ENCODE measurements around the gene NBEAL1.
"Not testable (repeated sequence)": the region's sequence is repeated elsewhere in the genome, so short reads cannot be mapped to it uniquely, and the experiment has no call there.

NBEAL1 gene

DNA sequence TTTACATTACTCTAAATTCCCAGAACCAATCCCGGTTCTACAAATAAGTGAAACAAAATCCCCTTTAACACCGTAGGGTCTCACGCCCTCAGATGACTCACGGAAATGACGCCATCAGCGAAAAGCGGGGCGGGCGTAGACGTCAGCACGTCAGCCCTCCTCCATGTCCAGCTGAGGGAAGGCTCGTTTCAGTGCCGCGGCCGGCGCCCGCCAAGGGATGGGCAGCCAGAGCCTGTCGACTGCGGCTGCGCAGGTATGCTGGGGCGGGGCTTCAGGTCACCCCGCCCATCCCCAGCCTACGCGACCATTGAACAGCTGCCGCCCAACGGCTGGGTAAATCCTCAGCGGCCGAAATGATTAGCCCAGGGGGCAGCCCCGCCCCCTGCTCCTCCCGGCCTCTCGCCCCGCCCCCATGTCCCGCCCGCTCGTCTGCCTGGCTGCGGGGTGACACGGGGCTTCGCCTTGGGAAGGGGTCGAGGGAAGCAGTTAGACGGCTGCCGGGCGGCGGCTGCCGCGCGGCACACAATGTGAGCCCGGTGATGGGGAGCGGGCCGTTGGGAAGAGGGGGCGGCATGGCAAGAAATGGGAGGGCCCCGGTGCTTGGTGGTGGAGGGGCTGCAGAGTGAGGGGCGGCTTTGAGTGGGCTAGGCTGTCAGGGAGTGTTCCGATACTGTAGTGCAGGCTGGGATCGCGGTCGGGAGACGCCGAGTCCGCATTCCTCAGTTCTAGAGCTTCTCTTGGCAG is at the start of gene NBEAL1:
TSS of gene NBEAL1 (plus strand) at position 420 of the 744 bp plus-strand sequence. CDS start 1,510 bp downstream, outside the sequence.
- peak; percentile 95 for DNase-seq

DNA sequence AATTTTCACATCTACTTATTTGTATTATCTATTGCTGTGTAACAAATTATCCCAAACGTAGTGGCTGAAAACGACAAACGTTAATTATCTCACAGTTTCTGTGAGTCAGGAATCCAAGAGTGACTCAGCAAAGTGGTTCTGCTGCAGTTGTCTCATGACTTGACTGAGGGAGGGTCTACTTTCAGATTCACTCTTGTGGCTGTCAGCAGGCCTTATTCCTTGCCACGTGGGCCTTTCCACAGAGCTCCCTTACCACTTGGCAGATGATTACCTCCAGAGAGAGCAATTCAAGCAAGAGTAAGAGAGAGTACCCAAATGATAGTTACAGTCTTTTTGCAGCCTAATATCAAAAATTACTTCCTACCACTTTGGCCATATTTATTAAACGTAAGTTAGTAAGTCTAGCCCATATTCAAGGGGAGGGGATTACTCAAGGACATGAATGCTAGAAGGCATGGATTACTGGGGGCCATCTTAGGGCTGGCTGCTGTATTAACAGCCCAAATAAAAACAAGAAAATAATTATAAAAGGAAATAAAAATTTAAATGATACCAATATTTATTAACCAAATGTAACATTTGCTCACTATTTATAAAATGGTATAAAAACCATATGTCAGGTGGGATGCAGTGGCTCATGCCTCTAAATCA is 48.7 kb upstream of the NBEAL1 start:
- DNase-seq = peak; percentile 42

DNA sequence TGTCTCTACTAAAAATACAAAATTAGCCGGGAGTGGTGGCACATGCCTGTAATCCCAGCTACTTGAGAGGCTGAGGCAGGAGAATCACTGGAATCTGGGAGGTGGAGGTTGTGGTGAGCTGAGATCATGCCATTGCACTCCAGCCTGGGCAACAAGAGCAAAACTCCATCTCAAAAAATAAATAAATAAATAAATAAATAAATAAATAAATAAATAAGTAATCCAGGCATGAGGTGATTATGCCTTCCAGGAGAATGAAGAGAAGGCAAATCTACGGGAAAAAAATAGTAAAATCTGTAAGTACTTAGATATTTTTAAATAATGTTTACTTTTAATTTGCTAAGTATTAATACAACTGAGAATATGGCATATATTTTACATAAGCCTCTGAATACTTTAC is 45.3 kb upstream of the NBEAL1 start:
- DNase-seq = not testable (repeated sequence)

DNA sequence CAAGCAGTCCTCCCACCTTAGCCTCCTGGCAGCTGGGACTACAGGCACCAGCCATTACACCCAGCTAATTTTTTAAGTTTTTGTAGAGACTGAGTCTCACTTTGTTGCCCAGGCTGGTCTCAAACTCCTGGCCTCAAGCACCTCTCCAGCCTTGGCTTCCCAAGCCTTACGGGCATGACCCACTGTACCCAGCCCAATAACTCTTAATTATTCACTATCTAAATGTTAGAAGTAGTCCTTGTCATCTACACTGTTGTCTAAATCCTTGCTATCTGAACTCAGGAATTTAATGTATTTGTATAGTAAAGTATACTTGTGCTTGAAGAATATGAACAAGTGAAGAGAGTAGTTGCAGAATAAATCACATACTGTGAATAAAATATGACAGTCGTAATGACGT is 37.9 kb upstream of the NBEAL1 start:
- no peak for DNase-seq

DNA sequence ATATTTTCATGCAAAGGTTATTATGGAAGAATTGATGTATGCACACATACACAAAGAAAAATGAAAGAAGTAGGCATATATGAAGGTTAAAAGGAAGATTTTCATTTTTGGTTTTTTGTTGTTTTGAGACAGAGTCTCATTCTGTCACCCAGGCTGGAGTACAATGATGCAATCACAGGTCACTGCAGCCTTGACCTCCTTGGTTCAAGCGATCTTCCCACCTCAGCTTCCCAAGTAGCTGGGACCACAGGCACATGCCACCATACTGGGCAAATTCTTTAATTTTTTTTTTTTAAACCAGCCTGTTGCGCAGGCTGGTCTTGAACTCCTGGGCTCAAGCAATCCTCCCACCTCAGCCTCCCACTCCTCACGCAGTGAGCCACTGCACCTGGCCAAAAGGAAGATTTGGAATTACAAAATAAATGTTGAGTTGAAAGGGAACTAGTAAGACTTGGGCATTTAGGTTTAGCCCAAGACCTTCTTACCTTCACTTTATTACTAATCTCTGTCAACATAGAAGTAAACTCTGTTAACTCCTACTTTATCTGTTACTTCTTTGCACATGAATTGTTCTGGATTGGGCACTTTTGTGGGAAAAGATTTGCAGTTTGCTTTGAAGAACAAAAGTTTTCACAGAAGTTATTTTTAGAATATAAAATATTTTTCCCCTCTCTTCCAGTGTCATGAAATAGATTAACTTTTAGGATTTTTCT is 31.7 kb upstream of the NBEAL1 start:
- no peak for DNase-seq

DNA sequence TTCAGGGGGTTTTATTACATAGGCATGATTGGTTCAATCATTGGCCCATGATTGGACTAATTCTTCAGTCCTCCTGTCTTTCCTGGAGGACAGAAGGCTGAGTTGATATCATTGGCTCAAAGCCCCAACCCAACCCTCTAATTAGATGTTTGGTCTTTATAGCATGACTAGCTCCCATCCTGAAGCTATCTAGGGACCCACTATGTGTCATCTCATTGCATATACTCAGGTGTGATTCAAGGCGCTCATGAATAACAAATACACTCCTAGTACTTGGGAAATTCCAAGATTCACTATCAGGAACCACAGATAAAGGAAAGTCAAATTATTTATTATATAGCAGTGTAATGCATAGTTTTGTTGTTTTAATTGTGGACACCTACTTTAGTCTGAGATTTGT is 24.9 kb upstream of the NBEAL1 start:
- DNase-seq = no peak

DNA sequence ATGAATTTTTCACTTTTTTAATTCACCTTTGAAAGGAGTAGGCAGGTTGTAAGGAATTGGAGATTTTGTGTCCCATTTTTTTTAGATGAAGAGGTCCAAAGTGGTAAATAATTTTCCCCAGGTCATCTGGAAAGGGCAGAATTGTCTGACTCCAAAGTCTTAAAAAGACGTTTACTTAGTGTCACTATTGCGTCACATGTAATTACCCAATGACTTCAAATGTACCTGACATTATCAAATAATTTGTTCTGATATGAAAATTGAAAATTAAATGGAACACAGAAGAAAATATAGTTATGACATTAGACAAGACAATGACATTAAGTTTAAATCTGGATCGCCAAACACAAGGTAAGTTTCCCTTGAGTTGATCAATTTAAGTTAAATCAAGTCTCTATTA is 24.2 kb upstream of the NBEAL1 start:
- no peak for DNase-seq

DNA sequence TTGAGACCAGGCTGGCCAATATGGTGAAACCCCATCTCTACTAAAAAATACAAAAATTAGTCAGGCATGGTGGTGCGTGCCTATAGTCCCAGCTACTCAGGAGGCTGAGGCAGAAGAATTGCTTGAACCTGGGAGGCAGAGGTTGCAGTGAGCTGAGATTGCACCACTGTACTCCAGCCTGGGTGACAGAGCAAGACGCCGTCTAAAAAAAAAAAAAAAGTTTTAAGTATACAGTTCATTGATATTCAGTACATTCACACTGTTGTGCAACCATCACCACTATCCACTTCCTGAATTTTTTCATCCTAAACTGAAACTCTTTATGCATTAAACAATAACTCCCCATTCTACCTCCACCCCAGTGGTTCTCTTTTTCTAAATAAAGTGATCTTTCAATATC is 17.6 kb upstream of the NBEAL1 start:
- DNase-seq = not testable (repeated sequence)

DNA sequence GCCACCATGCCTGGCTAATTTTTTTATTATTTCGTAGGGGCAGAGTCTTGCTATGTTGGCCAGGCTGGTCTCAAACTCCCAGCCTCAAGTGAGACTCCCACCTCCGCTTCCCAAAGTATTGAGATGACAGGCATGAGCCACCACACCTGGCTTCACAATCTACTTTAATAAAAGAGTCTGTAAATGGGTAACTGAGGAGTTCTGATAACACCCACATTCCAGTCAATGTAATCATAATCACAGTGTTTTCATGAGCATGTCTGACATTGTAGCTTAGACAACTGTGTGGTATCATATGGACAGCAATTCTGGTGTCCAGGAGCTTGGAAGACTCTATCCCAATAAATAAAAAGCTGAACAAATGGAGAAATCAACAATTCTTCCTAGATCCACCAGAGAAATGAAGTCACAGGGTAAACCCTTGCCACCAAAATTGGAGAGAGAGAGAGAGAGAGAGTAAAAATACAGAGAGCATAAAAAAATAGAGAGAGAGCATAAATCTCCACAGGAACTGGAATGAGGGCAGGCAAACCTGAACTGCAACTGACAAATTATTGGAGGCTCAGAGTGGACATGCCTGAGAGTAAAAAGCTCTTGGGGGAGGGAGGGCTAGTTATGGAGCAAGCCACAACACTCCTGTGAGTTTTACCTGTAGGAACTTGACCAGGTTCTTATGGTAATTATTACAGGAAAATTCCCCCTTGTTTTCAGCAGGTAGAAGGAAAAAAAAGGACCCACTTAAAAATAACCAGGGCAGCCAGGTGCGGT is 12.4 kb upstream of the NBEAL1 start:
- DNase-seq = no peak

DNA sequence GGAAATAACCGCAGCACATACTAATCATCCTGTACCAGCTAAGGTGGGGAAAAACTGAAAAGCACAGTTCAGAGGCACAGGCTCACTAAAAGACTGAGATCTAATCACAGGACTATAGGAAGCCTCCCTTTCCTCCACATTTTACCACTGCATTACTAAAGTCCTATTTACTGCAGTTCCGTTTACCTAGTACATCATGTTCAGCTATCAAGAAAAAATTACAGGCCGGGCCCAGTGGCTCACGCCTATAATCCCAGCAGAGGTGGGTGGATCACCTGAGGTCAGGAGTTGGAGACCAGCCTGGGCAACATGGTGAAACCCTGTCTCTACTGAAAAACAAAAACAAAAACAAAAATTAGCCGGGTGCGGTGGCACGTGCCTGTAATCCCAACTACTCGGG is 11.0 kb upstream of the NBEAL1 start:
- DNase-seq = no peak

DNA sequence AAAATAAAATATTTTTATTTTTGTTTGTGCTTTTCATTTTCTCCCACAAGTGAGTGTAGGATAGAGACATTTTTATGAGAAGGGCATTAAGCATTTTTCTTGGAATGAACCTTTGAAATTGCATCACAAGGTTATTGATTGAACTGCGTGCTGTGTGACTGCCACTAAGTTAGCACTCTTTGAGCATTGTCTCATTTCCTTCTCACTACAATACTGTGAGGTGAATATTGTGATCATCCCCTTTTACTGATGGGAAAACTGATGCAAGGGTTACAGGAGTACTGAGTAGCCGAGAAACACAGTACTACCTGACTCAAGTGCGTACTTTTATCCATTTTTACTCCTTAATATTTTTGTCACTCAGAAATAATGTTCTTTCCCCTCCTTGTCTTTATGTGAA is 2.0 kb downstream of the NBEAL1 start:
- no peak for DNase-seq

DNA sequence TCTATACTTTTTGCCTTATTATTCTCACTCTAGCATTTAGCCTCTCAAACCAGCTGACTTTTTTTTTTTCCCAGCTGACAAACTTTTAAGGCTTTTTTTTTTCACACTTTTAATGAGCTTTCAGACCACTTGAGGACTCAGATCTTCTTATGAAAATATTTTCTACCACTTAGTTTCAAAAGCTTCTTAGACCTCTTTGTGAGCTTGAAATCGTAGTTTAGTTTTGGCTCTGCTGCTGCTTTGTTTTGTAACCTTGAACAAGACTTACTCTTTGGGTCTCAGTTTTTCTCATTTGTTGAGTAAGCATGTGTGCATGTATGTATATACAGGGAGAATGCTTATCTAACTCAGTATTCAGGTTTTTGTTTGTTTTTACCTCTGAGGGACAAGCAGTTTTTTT is 3.5 kb downstream of the NBEAL1 start:
- no peak for DNase-seq

DNA sequence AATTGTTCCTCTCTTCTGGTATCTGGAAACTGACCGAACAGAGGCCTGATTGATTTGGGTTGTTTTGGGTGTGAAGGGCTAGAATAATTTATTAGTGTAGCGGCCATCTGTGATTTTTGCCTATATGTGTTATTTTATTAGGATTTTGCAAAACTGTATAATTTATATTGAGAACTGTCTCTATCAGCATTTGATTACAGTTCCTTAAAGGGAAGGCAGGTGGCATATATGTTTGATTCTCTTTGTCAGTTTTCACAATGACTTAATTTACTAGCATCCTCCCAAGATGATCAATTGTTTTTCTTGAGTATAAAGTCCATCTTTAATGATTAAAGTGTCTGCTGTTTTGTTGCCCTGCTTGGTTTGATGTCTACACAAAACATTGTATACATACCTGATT is 4.5 kb downstream of the NBEAL1 start:
- DNase-seq = no peak

DNA sequence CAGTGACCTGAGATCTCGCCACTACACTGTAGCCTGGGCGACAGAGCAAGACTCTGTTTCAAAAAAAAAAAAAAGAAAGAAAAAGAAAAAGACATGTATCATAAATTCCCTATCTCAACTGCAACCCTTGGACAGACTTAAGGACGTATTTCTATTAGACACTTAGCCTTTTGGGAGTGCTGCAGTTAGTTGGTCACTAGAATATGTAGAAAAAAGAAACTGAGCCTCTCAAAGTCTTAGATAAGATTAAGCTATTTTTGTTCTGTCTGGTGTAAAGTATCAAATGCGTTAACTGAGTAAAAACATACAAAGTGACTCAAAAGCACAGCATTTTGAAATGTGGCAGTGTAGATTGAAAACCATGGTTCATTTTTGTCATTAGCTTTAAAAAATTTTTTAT is 7.3 kb downstream of the NBEAL1 start:
- DNase-seq = no peak

DNA sequence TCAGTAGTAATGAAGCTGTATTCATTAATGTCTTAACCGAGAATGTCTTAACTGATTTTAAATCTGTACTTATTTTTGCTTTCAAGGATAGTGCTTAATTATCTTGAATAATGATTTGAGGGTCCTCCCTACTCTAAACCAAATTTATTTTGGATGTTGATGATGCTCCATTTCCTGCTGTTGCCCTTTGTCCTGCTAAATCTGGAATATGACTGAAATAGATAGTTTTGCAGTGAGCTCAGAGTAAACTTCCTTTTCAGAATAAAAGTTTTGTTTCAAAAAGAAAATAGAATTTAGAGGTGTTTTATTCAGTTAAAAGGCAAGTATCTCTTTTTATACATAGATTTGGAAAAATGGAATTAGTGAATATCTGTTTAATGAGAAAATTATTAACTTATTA is 8.1 kb downstream of the NBEAL1 start:
- DNase-seq = no peak

DNA sequence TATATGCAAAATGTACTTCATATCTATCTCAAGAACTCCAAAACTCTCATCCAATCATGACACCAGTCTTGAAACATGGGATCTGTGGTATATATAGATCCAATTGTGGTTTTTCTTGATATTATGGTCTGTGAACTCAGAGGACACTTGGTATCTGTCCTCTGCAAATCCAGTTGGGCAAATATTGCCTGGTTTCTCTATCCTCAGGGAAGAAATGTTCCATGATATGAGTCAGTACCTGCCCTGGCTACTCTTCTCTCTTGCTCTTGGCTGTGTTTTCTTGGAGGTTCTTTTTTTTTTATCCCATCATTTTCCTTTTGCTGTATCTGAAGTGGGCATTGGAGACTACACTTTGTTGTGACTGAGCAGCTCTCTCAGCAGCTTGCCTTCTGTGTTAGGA is 10.9 kb downstream of the NBEAL1 start:
- DNase-seq = no peak

DNA sequence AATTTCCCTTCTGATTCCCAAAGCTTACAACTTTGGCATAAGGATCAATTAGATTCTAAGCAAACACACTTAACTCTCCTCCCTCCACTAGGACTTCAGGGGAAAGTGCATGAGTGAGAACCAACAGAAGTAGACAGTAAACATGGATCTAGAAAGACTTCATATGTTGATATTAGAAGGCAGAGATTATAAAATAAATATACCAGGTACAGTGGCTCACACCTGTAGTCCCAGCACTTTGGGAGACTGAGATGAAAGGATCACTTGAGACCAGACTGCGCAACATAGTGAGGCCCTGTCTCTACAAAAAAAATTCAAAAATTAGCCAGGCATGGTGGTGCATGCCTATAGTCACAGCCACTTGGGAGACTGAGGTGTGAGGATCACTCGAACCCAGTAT is 15.9 kb downstream of the NBEAL1 start:
- DNase-seq = no peak

DNA sequence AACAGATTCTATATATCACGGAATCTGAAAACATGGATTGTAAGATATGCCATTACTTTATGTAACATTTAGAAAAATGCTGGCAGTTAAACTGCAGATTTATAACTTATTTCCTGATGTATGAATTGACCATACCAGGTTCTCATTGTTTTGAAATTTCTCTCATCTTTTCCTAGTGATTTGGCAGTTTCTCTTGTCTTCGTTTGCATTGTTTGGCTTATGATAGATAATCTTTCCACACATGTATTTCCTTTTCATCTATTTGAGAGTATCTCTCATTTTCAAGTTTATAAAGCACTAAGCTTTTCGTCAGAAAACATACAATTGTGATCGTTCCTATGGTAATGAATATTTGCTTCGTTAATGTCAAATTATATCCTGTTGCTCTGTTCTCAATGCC is 16.3 kb downstream of the NBEAL1 start:
- DNase-seq = no peak

DNA sequence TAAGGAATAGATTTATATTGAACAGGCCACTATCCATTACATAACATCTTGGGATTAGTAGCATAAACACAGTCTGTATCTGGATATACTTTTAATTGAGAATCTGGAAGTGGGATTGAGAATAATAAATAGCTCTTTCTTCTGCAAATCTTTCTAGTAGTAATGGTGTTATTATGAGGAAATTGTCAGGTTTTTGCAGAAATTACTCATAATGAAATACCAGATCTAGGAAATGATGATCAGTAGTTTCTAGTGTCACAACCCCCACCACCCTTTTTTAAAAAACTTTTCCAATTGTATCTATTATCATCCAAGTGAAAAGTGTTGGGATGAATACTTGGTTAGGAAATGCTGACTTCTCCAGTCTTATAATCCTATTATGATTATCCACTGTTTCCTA is 18.7 kb downstream of the NBEAL1 start:
- DNase-seq = no peak

DNA sequence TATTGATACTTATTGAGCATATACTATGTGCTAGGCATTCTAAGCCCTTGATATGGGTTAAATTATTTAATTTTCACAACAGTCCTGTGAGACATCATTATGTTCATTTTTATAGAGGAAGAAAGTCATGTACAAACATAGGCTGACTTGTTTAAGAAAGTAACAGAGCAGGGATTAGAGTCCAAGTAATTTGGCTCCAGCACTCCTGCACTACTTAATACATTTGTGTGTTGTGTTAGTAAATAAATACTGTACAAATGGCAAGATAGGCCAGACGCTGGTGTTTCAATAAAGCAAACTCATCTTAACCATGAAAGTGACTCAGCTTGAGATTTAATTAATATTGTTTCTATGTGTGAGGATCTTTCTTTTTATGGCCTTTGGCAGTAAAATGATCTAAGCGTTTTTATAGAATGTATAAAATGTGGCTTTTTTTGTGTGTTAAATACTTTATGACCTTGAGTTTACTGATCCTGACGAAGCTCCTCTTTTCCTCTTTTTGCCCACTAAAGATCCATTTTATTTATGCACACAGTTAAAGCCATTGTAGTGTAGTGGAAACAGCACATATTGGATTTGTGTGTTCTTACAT is 21.3 kb downstream of the NBEAL1 start:
- DNase-seq = no peak

DNA sequence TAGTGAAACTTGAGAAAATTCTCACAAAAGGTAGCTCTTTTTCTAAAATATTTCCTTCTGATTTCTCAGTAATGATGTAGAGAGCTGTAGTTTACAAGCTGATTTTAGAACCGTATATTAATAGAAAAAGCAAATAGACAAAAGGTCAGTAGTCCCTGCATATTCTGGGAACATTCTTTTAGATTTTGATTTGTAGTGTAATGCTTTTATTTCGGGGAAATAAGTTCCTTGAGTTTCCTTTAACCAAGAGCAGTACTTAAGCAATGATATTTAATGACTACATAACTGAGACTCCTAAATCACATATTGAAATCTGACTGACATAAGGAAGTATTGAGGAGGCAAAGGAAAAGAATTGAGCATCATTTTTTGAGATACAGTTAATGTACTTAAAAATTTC is 22.4 kb downstream of the NBEAL1 start:
- DNase-seq = no peak

DNA sequence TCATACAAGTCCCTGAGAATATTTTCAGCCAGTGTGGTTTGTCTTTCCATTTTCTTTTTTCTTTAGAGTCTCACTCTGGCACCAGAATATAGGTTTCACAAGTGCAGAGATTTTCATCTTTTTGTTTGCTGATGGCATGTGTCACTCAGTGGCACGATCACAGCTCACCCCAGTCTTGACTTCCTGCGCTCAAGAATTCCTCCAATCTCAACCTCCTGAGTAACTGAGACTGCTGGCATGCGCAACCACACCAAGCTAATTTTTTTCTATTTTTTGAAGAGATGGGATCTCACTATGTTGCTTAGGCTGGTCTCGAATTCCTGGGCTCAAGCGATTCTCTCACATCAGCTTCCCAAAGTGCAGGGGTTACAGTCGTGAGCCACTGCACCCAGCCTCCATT is 23.9 kb downstream of the NBEAL1 start:
- DNase-seq = no peak

DNA sequence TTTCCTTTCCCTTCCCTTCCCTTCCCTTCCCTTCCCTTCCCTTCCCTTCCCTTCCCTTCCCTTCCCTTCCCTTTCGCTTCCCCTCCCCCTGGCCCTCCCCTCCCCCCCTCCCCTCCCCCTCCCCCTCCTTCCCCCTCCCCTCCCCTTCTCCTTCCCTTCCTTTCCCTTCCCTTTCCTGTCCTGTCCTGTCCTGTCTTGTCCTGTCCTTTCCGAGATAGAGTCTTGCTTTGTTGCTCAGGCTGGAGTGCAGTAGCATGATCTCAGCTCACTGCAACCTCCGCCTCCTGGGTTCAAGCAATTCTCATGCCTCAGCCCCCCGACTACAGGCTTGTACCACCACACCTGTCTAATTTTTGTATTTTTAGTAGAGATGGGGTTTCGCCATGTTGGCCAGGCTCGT is 24.5 kb downstream of the NBEAL1 start:
- not testable (repeated sequence) for DNase-seq
